Measurements from ENCODE around the gene PGAP6. TPM values are rescaled to one million over a fixed set of nuclear protein-coding genes. Genes with fewer than 3 reads are reported as not detected.

PGAP6 gene
- total RNA-seq, 2 donors from 2014 or later = 38.7 to 55.4 TPM

DNA sequence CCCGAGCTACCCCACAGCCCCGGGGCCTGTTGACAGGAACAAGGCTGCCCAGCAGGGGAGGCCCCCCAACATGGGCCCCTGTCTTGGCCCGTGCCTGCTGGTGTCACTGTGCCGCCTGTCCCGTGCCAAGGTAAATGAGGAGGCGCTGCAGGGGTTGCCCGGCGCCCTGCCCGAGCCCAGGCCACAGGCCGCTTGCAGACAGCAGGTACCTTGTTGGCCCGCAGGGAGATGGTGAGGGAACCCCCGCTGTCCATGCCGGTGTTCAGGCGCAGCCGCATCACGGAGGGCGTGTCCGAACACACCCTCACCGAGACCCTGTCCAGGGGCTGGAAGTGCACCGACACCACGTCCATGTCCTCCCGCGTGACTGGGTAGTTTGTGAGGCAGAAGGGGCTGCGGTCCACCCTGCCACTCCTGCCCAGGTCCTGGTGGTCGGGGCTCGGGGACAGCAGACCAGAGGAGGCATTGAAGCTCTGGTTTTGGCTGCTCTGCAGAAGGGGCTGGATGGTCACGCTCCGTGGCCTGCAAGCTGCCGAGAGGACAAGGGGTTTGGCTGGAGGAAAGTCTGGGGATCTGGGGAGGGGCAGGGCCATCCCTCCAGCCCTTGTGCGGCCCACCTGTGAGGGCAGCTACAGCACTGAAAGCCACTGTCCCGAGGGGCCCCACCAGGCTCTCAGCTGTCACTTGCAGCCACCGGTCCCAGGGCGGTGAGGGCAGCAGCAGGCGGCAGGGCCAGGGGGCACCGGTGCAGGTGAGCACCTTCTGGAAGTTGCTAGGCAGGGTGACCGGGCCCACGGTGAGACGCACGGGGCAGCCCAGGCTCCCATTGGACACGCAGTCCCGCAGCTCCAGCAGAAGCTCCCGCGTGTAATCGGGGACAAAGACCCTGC is 5.6 kb downstream of the PGAP6 start:
- DNase-seq (ENCODE audit: low spot score) (no peak), ATAC-seq (ENCODE audit: insufficient number of reproducible peaks, low FRiP score, low read depth) (no peak)
- H3K9me3 ChIP-seq = no peaks in the 10 kb centered on the region
- H3K36me3 ChIP-seq = peaks cover 40% of the 10 kb centered on the region
- no peak overlapping the region for H3K4me3 ChIP-seq
- H3K4me1 ChIP-seq (ENCODE audit: control insufficient read depth in 1 of 2, low read depth in 2 of 2) = peaks cover 9 to 20% of the 10 kb centered on the region in 2 donors
- no peaks in the 10 kb centered on the region for H3K27me3 ChIP-seq (replicated peaks; ENCODE audit: insufficient read depth)
- TF ChIP-seq, protein P1, sequence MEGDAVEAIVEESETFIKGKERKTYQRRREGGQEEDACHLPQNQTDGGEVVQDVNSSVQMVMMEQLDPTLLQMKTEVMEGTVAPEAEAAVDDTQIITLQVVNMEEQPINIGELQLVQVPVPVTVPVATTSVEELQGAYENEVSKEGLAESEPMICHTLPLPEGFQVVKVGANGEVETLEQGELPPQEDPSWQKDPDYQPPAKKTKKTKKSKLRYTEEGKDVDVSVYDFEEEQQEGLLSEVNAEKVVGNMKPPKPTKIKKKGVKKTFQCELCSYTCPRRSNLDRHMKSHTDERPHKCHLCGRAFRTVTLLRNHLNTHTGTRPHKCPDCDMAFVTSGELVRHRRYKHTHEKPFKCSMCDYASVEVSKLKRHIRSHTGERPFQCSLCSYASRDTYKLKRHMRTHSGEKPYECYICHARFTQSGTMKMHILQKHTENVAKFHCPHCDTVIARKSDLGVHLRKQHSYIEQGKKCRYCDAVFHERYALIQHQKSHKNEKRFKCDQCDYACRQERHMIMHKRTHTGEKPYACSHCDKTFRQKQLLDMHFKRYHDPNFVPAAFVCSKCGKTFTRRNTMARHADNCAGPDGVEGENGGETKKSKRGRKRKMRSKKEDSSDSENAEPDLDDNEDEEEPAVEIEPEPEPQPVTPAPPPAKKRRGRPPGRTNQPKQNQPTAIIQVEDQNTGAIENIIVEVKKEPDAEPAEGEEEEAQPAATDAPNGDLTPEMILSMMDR (IDR thresholded peaks at IDR 0.05) = no peak
- no peak overlapping the region for H3K27ac ChIP-seq

DNA sequence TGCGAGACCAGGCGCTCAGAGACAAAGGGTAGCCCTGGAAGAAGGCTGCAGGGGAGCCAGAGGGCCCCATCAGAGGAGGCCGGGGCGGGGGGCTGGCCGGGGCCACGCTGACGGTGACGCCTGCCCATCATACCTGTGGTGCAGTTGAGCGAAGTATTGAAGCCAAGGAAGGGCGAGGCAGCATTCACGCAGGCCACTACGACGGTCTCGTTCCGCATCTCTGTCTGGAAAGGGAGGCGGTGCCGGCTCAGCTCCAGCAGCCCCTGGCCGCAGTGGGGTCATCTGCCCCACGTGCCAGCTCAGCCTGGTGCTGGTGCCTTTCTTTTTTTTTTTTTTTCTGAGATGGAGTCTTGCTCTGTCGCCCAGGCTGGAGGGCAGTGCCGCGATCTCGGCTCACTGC is 6.6 kb downstream of the PGAP6 start:
- Histone ChIP-seq H3K4me3 (no peak overlapping the region), H3K27me3 (replicated peaks; ENCODE audit: insufficient read depth) (no peaks in the 10 kb centered on the region), H3K36me3 (peaks cover 40% of the 10 kb centered on the region), H3K4me1 (ENCODE audit: control insufficient read depth in 1 of 2, low read depth in 2 of 2) (peaks cover 9 to 18% of the 10 kb centered on the region in 2 donors), H3K9me3 (no peaks in the 10 kb centered on the region), H3K27ac (no peak overlapping the region)
- no peak for ATAC-seq (ENCODE audit: insufficient number of reproducible peaks, low FRiP score, low read depth)
- no peak for DNase-seq (ENCODE audit: low spot score)
- TF ChIP-seq, protein P1 (IDR thresholded peaks at IDR 0.05) = no peak

DNA sequence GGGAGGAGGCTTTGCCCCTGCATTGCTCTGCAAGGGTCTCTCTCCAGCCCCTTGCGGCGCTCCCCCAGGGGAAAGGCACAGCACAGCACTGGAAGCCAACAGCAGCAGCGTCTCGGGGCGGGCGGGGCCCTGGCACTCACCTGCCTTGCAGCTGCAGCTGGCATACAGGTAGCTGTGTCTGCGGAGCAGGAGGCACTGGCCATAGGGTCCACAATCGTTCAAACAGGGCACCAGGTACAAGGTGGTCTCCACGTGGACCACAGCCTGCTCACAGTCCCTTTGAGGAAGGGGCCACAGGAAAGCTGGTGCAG is 7.2 kb downstream of the PGAP6 start:
- Histone ChIP-seq H3K4me3 (no peak overlapping the region), H3K4me1 (ENCODE audit: control insufficient read depth in 1 of 2, low read depth in 2 of 2) (peaks cover 10 to 16% of the 10 kb centered on the region in 2 donors), H3K27me3 (replicated peaks; ENCODE audit: insufficient read depth) (no peaks in the 10 kb centered on the region), H3K36me3 (peaks cover 40% of the 10 kb centered on the region), H3K9me3 (no peaks in the 10 kb centered on the region), H3K27ac (no peak overlapping the region)
- no peak for DNase-seq (ENCODE audit: low spot score)
- TF ChIP-seq, protein P1 (IDR thresholded peaks at IDR 0.05) = no peak
- ATAC-seq (ENCODE audit: insufficient number of reproducible peaks, low FRiP score, low read depth) = no peak

DNA sequence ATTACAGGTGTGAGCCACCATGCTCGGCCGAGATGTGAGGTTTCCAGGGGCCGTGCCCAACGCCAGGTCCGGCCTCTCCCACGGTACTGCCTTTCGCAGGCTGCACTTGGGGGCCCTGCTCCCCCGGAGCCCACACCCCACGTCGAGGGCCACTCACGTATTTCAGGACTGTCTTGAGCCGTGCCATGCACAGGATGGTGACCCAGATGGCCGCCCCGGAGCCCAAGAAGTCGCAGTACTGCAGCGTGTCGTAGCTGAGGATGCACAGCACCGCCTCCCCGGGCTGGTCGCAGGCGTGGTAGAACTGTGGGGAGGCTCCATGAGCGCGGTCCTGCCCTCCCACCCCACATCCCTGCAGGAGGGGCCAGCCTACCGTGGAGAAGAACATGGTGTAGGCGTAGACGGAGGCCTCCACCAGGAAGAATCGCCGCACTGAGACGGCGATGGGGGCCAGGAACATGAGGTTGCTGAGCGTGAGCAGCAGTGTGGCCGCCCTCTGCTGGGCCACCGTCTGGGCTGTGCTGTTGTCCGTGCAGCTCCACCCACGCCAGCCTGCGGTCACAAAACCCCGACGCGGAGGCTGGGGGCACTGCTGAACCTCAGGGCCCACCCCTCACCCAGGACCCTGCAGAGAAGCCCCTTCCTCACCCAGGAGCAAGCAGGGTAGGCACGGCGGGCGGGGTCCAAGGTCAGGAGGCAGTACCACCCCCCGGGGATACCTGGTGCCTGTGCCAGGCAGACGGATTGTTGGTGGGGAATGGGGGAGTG is 7.7 kb downstream of the PGAP6 start:
- H3K4me1 ChIP-seq (ENCODE audit: control insufficient read depth in 1 of 2, low read depth in 2 of 2) = peaks cover 10 to 18% of the 10 kb centered on the region in 2 donors
- H3K27me3 ChIP-seq (replicated peaks; ENCODE audit: insufficient read depth) = no peaks in the 10 kb centered on the region
- H3K9me3 ChIP-seq = no peaks in the 10 kb centered on the region
- no peak for DNase-seq (ENCODE audit: low spot score)
- H3K36me3 ChIP-seq = peaks cover 40% of the 10 kb centered on the region
- TF ChIP-seq, protein P1 (IDR thresholded peaks at IDR 0.05) = no peak
- H3K27ac ChIP-seq = no peak overlapping the region
- no peak for ATAC-seq (ENCODE audit: insufficient number of reproducible peaks, low FRiP score, low read depth)
- no peak overlapping the region for H3K4me3 ChIP-seq

DNA sequence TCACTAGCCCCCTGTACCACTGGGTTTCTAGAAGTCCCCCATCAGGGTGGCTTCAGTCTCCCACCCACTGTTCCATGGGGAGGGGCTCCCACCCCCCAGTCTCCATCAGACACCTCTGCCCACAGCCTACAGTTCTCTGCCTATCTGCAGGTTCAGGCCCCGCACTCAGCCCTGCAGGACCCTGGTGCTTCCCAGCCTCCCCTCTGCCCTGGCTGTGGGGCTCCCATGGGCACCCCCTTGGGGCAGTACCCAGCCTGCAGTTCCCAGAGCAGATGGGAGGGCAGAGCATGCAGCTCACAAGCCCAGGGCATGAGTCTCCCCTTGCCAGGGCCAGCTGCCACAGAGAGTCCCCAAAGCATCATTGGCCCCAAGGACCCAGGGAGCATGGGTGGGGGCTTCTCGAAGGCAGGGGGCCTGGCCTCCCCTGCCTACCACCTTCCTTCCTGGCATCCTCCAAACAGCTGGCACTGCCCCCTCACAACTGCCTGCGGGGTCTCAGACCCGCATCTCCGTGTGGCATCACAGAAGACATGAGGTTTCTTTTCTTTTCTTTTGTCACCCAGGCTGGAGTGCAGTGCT is 8.7 kb downstream of the PGAP6 start:
- TF ChIP-seq, protein P1 (IDR thresholded peaks at IDR 0.05) = no peak
- Histone ChIP-seq H3K4me3 (no peak overlapping the region), H3K27ac (no peak overlapping the region), H3K9me3 (no peaks in the 10 kb centered on the region), H3K36me3 (peaks cover 49% of the 10 kb centered on the region), H3K27me3 (replicated peaks; ENCODE audit: insufficient read depth) (no peaks in the 10 kb centered on the region), H3K4me1 (ENCODE audit: control insufficient read depth in 1 of 2, low read depth in 2 of 2) (peaks cover 10 to 18% of the 10 kb centered on the region in 2 donors)
- no peak for ATAC-seq (ENCODE audit: insufficient number of reproducible peaks, low FRiP score, low read depth)
- no peak for DNase-seq (ENCODE audit: low spot score)

Data from thoracic aorta (tissue), 2 donors.